HCT116 (cell line): ENCODE data around the gene CCDC57. TPM values are rescaled to one million over a fixed set of nuclear protein-coding genes. Genes with fewer than 3 reads are reported as not detected.

Experiments
- ATAC-seq: fragments of 200-7000 bp; cut with Tn5 transposase; 2 replicates; pipeline ENCODE4 v1.9.1; 2020; ENCODE audit warnings: mild to moderate bottlenecking, moderate library complexity
- BruUV-seq: library from RNA; stranded (reverse); fragments of 400-500 nt; replicated peaks from 2 replicates; lab custom pipeline; 2021; lab: Mats Ljungman, UMichigan
- CTCF ChIA-PET: fragments of 300-600 bp; sonication (Branson Sonifier 250); formaldehyde crosslinking; loops from one replicate; lab custom pipeline; 2021; ENCODE audit warnings: antibody characterized with exemption; lab: Charles Lee
- POLR2A ChIA-PET: fragments of 300-600, 350-600 bp; sonication (Branson Sonifier 250); formaldehyde crosslinking; loops from one replicate; lab custom pipeline; 2021; ENCODE audit warnings: antibody characterized with exemption; lab: Charles Lee
- RAD21 ChIA-PET, 2 experiments: fragments of 300-600 bp; sonication (Branson Sonifier 250); formaldehyde crosslinking; loops; one replicate each; lab custom pipeline; 2023; ENCODE audit warnings: low total read pairs in 2 of 2; ENCODE audit not compliant: uncharacterized antibody in 2 of 2, unreplicated experiment in 2 of 2, low non-redundant PET in 1 of 2; lab: Charles Lee
- DNase-seq: peaks from one replicate; pipeline ENCODE4 v3.0.0-alpha.2; 2010; ENCODE audit warnings: low read depth, low spot score
- H2AFZ ChIP-seq: fragments of 200-600 bp; shearing (Covaris generic), sonication (generic); 2 replicates; pipeline ENCODE4 v1.6.1; 2017; ENCODE audit warnings: low read depth, mixed run types, mixed read lengths, antibody characterized with exemption, low read length; ENCODE audit not compliant: poor library complexity, severe bottlenecking
- H3K27ac ChIP-seq: 2 replicates; pipeline ENCODE4 v1.5.1; 2012; ENCODE audit warnings: low read depth, low read length
- H3K27me3 ChIP-seq: fragments of 200-600 bp; sonication (generic); 2 replicates; pipeline ENCODE4 v1.6.1; 2016; ENCODE audit warnings: mixed run types, low read length, mixed read lengths; ENCODE audit not compliant: insufficient read depth
- H3K36me3 ChIP-seq, 2 experiments: fragments of 200-500 bp in 1 of 2; fragments of 200-600 bp in 1 of 2; sonication (Bioruptor generic) in 1 of 2; sonication (generic) in 1 of 2; 2 replicates each; pipeline versions ENCODE4 v1.5.1 to v1.6.1; 2014 to 2016; ENCODE audit warnings: low read length in 2 of 2, inconsistent platforms in 1 of 2, mixed read lengths in 1 of 2, mixed run types in 1 of 2; ENCODE audit not compliant: insufficient read depth in 2 of 2, control insufficient read depth in 1 of 2
- H3K4me1 ChIP-seq, 2 experiments: fragments of 200-600 bp in 1 of 2; sonication (generic) in 1 of 2; 2 replicates each; pipeline versions ENCODE4 v1.5.1 to v1.6.1; 2012 to 2017; ENCODE audit warnings: low read length in 2 of 2, inconsistent platforms in 1 of 2, mild to moderate bottlenecking in 1 of 2, mixed read lengths in 1 of 2, mixed run types in 1 of 2, moderate library complexity in 1 of 2; ENCODE audit not compliant: insufficient read depth in 2 of 2, control insufficient read depth in 1 of 2
- H3K4me2 ChIP-seq: fragments of 200-600 bp; sonication (generic); 2 replicates; pipeline ENCODE4 v1.6.1; 2017; ENCODE audit warnings: mixed run types, low read length, mixed read lengths
- H3K4me3 ChIP-seq, 2 experiments: fragments of 200-600 bp in 1 of 2; sonication (generic) in 1 of 2; replicated peaks in 1 of 2; 2 replicates each; pipeline ENCODE4 v1.5.1; 2011 to 2016; ENCODE audit warnings: low read length in 2 of 2, control low read depth in 1 of 2, low read depth in 1 of 2, mild to moderate bottlenecking in 1 of 2, mixed read lengths in 1 of 2, mixed run types in 1 of 2
- H3K79me2 ChIP-seq: fragments of 200-600 bp; sonication (generic); 2 replicates; pipeline ENCODE4 v1.6.1; 2017; ENCODE audit warnings: mild to moderate bottlenecking, mixed run types, low read length, moderate library complexity, mixed read lengths; ENCODE audit not compliant: insufficient read depth
- H3K9ac ChIP-seq: fragments of 200-600 bp; sonication (generic); 2 replicates; pipeline ENCODE4 v1.6.1; 2016; ENCODE audit warnings: low read length, mixed read lengths
- H3K9me2 ChIP-seq: fragments of 200-600 bp; sonication (generic), shearing (Covaris generic); 2 replicates; pipeline ENCODE4 v1.6.1; 2017; ENCODE audit warnings: mixed run types, mild to moderate bottlenecking, moderate library complexity; ENCODE audit not compliant: insufficient read depth
- H3K9me3 ChIP-seq, 2 experiments: fragments of 200-500 bp in 1 of 2; fragments of 200-600 bp in 1 of 2; sonication (Bioruptor generic) in 1 of 2; sonication (generic) in 1 of 2; 2 replicates each; pipeline ENCODE4 v1.6.1; 2014 to 2017; ENCODE audit warnings: low read length in 2 of 2, mixed read lengths in 2 of 2, inconsistent platforms in 1 of 2, low read depth in 1 of 2, mild to moderate bottlenecking in 1 of 2, mixed run types in 1 of 2, moderate library complexity in 1 of 2; ENCODE audit not compliant: control insufficient read depth in 1 of 2, insufficient read depth in 1 of 2
- H4K20me1 ChIP-seq: fragments of 200-600 bp; sonication (generic), shearing (Covaris generic); 2 replicates; pipeline ENCODE4 v1.6.1; 2017; ENCODE audit warnings: mixed run types, mild to moderate bottlenecking, moderate library complexity; ENCODE audit not compliant: insufficient read depth
- EZH2phosphoT487 ChIP-seq: fragments of 200-600 bp; IDR thresholded peaks from 2 replicates; pipeline ENCODE4 v1.6.1; 2018; ENCODE audit warnings: antibody characterized with exemption, borderline replicate concordance
- POLR2AphosphoS5 ChIP-seq: IDR thresholded peaks from 2 replicates; pipeline ENCODE4 v1.6.1; 2011; ENCODE audit warnings: mild to moderate bottlenecking, low read depth, low read length, moderate library complexity
- SIN3A ChIP-seq: IDR thresholded peaks from 2 replicates; pipeline ENCODE4 v1.6.1; 2012; ENCODE audit warnings: low read depth
- SP1 ChIP-seq: IDR thresholded peaks from 2 replicates; pipeline ENCODE4 v1.6.1; 2012; ENCODE audit warnings: low read depth
- YY1 ChIP-seq: IDR thresholded peaks from 2 replicates; pipeline ENCODE4 v1.6.1; 2011; ENCODE audit warnings: low read length, low read depth, moderate library complexity, mild to moderate bottlenecking; ENCODE audit not compliant: insufficient replicate concordance; ENCODE audit errors: extremely low read depth
- ZFX ChIP-seq: fragments of 450-650 bp; IDR thresholded peaks from 2 replicates; pipeline ENCODE4 v1.6.1; 2017
- ZNF274 ChIP-seq: fragments of 200-500 bp; sonication (Bioruptor generic); IDR thresholded peaks from 2 replicates; pipeline ENCODE4 v1.6.1; 2014; ENCODE audit warnings: mild to moderate bottlenecking, low read depth, low read length, inconsistent platforms
- intact Hi-C: fragments of 100-400 bp; cut with micrococcal nuclease; formaldehyde crosslinking; loops from 2 replicates; pipeline ENCODE4 v1.10.0; 2022
- microRNA-seq: library from miRNA; unstranded; fragments of <30 nt; microRNA quantifications from one replicate; pipeline ENCODE4, GENCODE V29; 2016; ENCODE audit warnings: borderline number of aligned reads
- total RNA-seq: library from RNA; stranded (reverse); gene quantifications from one replicate; pipeline ENCODE4 v1.2.1, GENCODE V29; 2021; ENCODE audit not compliant: unreplicated experiment
- TF ChIP-seq, protein P1 (sequence below): IDR thresholded peaks from 2 replicates; pipeline ENCODE4 v1.6.1; 2011; ENCODE audit warnings: mild to moderate bottlenecking, low read length, moderate library complexity; ENCODE audit not compliant: insufficient replicate concordance; ENCODE audit errors: extremely low read depth
- TF ChIP-seq, protein P2 (sequence below): IDR thresholded peaks from 2 replicates; pipeline ENCODE4 v1.6.1; 2012

Gene CCDC57
- total RNA-seq, 1 experiment from 2014 or later: 143 TPM

DNA sequence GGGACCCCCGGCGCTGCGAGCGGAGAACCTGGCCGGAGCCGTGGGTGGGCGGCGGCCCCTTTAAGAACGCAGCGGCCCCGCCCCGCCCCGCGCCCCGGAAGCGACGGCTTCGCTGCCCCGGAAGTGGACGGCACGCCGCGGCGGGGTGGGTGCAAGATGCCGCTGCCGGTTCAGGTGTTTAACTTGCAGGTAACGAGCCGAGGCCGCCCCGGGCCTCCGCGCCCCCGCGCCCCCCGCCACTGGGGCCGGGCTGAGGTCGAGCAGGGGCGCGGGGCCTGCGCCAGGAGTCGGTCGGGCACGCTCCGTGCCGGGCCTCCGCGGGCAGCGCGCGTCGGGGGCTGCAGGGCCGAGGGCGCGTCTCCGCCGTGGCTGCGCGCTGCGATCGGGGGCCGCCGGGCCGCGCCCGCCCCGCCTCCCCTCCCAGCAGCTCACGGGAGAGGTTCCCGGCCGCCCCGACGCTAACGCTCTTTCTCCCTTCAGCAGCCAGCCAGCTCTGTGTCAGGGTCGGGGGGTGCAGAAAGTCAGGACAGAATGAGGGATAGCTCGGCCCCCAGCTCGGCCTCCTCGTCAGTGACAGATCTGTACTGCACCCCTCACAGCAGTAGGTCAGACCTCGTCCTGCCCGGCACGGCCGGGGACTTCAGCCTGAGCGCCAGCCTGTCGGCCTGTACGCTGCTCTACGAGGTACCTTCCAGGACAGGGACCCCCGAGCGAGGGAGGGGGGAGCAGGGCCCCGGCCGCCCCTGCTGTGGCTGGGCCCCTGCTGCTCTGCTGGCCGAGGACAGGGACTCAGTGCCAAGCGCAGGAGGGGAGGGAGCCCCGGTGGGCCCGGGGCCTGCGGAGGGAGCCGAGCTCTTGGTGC lies 160.6 kb downstream of the CCDC57 start, which contains the start of the genes GPS1 and RFNG:
Gene GPS1, plus strand, starts transcription at position 123 of the 862 bp plus-strand sequence. Its CDS starts 34 bp downstream, at position 157.
Gene RFNG, minus strand, starts transcription at position 36 of the 862 bp plus-strand sequence. CDS start 45 bp downstream, outside the sequence.
- H4K20me1 ChIP-seq: no peaks in the 10 kb centered on the region
- TF ChIP-seq SP1 (no peak; the same call in 1 of the 2 replicates), EZH2phosphoT487 (no peak), ZFX (peak; percentile 87; the same call in 1 of the 2 replicates), ZNF274 (no peak), POLR2AphosphoS5 (peak; percentile 75), SIN3A (peak; percentile 63; the same call in 1 of the 2 replicates), YY1 (peak; percentile 73)
- TF ChIP-seq, protein P1, sequence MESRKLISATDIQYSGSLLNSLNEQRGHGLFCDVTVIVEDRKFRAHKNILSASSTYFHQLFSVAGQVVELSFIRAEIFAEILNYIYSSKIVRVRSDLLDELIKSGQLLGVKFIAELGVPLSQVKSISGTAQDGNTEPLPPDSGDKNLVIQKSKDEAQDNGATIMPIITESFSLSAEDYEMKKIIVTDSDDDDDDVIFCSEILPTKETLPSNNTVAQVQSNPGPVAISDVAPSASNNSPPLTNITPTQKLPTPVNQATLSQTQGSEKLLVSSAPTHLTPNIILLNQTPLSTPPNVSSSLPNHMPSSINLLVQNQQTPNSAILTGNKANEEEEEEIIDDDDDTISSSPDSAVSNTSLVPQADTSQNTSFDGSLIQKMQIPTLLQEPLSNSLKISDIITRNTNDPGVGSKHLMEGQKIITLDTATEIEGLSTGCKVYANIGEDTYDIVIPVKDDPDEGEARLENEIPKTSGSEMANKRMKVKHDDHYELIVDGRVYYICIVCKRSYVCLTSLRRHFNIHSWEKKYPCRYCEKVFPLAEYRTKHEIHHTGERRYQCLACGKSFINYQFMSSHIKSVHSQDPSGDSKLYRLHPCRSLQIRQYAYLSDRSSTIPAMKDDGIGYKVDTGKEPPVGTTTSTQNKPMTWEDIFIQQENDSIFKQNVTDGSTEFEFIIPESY: peak; percentile 43
- TF ChIP-seq, protein P2, sequence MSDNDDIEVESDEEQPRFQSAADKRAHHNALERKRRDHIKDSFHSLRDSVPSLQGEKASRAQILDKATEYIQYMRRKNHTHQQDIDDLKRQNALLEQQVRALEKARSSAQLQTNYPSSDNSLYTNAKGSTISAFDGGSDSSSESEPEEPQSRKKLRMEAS: peak; percentile 92
- peaks cover 13 to 34% of the 10 kb centered on the region in 2 experiments; a peak in 3 of 4 replicates for H3K4me1 ChIP-seq
- H3K27ac ChIP-seq: peak within 1 kb of the TSS; percentile 81
- no peaks in the 10 kb centered on the region for H3K9me2 ChIP-seq
- ChIA-PET RAD21 (no interaction called here), POLR2A (no interaction called here), CTCF (interaction anchor here (1.3 kb wide), 1 partner anchor 14 kb away, joined by 5 read pairs; the partner anchor contains the start of gene DCXR)
- intact Hi-C loops: no loop called here
- no peaks in the 10 kb centered on the region for H3K27me3 ChIP-seq
- H3K9ac ChIP-seq: peak within 1 kb of the TSS; percentile 89
- DNase-seq (no peak), ATAC-seq (peak; percentile 83)
- peaks cover 41% of the 10 kb centered on the region for H3K79me2 ChIP-seq
- H3K9me3 ChIP-seq: no peaks in the 10 kb centered on the region
- H3K36me3 ChIP-seq: peaks cover 14 to 42% of the 10 kb centered on the region in 2 experiments; a peak in 2 of 4 replicates
- peak within 1 kb of the TSS; percentile 94 to 99 for H3K4me3 ChIP-seq
- no peak within 1 kb of the TSS for H2AFZ ChIP-seq
- BruUV-seq: no TSS peak
- peak within 1 kb of the TSS; percentile 100 for H3K4me2 ChIP-seq

Small RNA genes within 50 kb of the gene (microRNA-seq; reads per million reads assigned to microRNA genes)
- gene MIR6787: 3.2 reads per million

Other genes starting within 250 kb of the CCDC57 start
- gene ASPSCR1, start 235.2 kb downstream of the CCDC57 start, total RNA-seq: 51.0 TPM
- gene CENPX, start 190.0 kb downstream of the CCDC57 start, total RNA-seq: 184 TPM
- 40.1 TPM for gene LRRC45, start 189.5 kb downstream of the CCDC57 start, total RNA-seq
- 120 TPM for gene RAC3, start 181.2 kb downstream of the CCDC57 start, total RNA-seq
- gene DCXR, start 175.1 kb downstream of the CCDC57 start, total RNA-seq: 306 TPM
- 52.0 TPM for gene RFNG, start 161.0 kb downstream of the CCDC57 start, total RNA-seq
- 205 TPM for gene GPS1, start 160.9 kb downstream of the CCDC57 start, total RNA-seq
- gene DUS1L, start 147.0 kb downstream of the CCDC57 start, total RNA-seq: 176 TPM
- 754 TPM for gene FASN, start 114.6 kb downstream of the CCDC57 start, total RNA-seq
- 445 TPM for gene SLC16A3, start 16.2 kb upstream of the CCDC57 start, total RNA-seq
- 176 TPM for gene CSNK1D, start 60.9 kb upstream of the CCDC57 start, total RNA-seq
- gene CD7, start 104.8 kb upstream of the CCDC57 start, total RNA-seq: 0.61 TPM
- gene SECTM1, start 120.9 kb upstream of the CCDC57 start, total RNA-seq: 6.8 TPM
- 2.1 TPM for gene TEX19, start 146.4 kb upstream of the CCDC57 start, total RNA-seq
- gene UTS2R, start 158.9 kb upstream of the CCDC57 start, total RNA-seq: not detected
- 45.2 TPM for gene HEXD, start 205.5 kb upstream of the CCDC57 start, total RNA-seq
- gene OGFOD3, start 205.7 kb upstream of the CCDC57 start, total RNA-seq: 53.6 TPM
- 95.4 TPM for gene CYBC1, start 237.9 kb upstream of the CCDC57 start, total RNA-seq
- 91.8 TPM for gene NARF, start 245.9 kb upstream of the CCDC57 start, total RNA-seq